ENCODE data around the gene PIPOX.

Gene PIPOX

GRCh38 chr17:29102741-29103181 lies 59.8 kb downstream of the PIPOX start:
- FAIRE-seq: no peak

GRCh38 chr17:29103341-29103740 lies 60.4 kb downstream of the PIPOX start:
- FAIRE-seq: no peak

Measured in G401.6 (cell line).